Heart left ventricle (tissue), 16 donors: ENCODE measurements around the gene PTBP2. TPM values are rescaled to one million over a fixed set of nuclear protein-coding genes. Genes with fewer than 3 reads are reported as not detected.
A peak's percentile ranks its signal among the peaks of the same experiment; 100 is the strongest.

Experiments
- ATAC-seq, 4 donors: fragments of 200-7000 bp; cut with Tn5 transposase; one replicate each; pipeline ENCODE4 v1.9.1; 2020 to 2022; ENCODE audit warnings: moderate library complexity in 4 of 4, mild to moderate bottlenecking in 3 of 4, moderate number of reproducible peaks in 1 of 4
- DNase-seq, 5 donors: peaks; one replicate each; pipeline ENCODE4 v3.0.0-alpha.2; 2020
- H3K27ac ChIP-seq, 12 donors: fragments of 200-600 bp; sonication (generic) in 4 of 12; one replicate each; pipeline versions ENCODE4 v1.5.0 to v1.8.0; 2016 to 2022; ENCODE audit warnings: mild to moderate bottlenecking in 2 of 12
- H3K27me3 ChIP-seq, 9 donors: fragments of 200-600 bp; sonication (generic) in 2 of 9; one replicate each; pipeline versions ENCODE4 v1.5.1 to v1.8.0; 2016 to 2022; ENCODE audit warnings: mild to moderate bottlenecking in 3 of 9
- H3K36me3 ChIP-seq, 9 donors: fragments of 200-600 bp; sonication (generic) in 2 of 9; one replicate each; pipeline versions ENCODE4 v1.5.0 to v1.8.0; 2018 to 2022; ENCODE audit warnings: mild to moderate bottlenecking in 2 of 9
- H3K4me1 ChIP-seq, 12 donors: fragments of 200-600 bp; sonication (generic) in 4 of 12; one replicate each; pipeline versions ENCODE4 v1.5.0 to v1.8.0; 2016 to 2022; ENCODE audit warnings: mild to moderate bottlenecking in 3 of 12
- H3K4me3 ChIP-seq, 12 donors: fragments of 200-600 bp; sonication (generic) in 4 of 12; one replicate each; pipeline versions ENCODE4 v1.5.0 to v1.8.0; 2017 to 2022; ENCODE audit warnings: mild to moderate bottlenecking in 9 of 12, moderate library complexity in 4 of 12
- H3K9me3 ChIP-seq, 12 donors: fragments of 200-600 bp; sonication (generic) in 4 of 12; one replicate each; pipeline versions ENCODE4 v1.5.0 to v1.8.0; 2016 to 2022; ENCODE audit warnings: mild to moderate bottlenecking in 1 of 12
- CTCF ChIP-seq, 12 donors: fragments of 200-600 bp; sonication (generic) in 4 of 12; IDR thresholded peaks; one replicate each; pipeline versions ENCODE4 v1.5.0 to v1.8.0; 2018 to 2022; ENCODE audit warnings: antibody characterized with exemption in 12 of 12, mild to moderate bottlenecking in 5 of 12
- POLR2A ChIP-seq, 2 donors: fragments of 450-650 bp; IDR thresholded peaks; one replicate each; pipeline ENCODE4 v1.6.1; 2017; ENCODE audit warnings: antibody characterized with exemption in 2 of 2, mild to moderate bottlenecking in 2 of 2, moderate library complexity in 2 of 2
- WGBS, 4 donors: extraction: QIAGEN DNeasy Blood & Tissue Kit in 2 of 4; methylation state at CpG; one replicate each; pipeline versions ENCODE4 v1.1.5 to v1.1.7; 2013 to 2018; 5-methylcytosine and 5-hydroxymethylcytosine counted together
- intact Hi-C, 10 donors: fragments of 100-400 bp; cut with DNase I; formaldehyde crosslinking; loops; one replicate each; pipeline versions ENCODE4 v1.11.1 to v1.14.2; 2022
- polyA plus RNA-seq, 2 donors: library from polyadenylated mRNA; stranded (reverse); fragments of 200-250 nt; gene quantifications; one replicate each; pipeline ENCODE4 v1.2.3, GENCODE V29; 2013
- total RNA-seq, 9 donors: library from RNA; depleted of rRNA in 2 of 9; stranded (reverse); fragments of >200 nt in 2 of 9; fragmentation: NEBNext Ultra II Directional in 3 of 9; extraction: Animal tissue kit (Norgen Biotek cat#: 25700) in 3 of 9; gene quantifications; one replicate each; pipeline versions ENCODE4 v1.1.0 to v1.2.4, GENCODE V29; 2016 to 2023
- donor health status: ischemic (EF 13 %, LVEDD 7.1; RV severe dilation, severe dysfunction).
- donor health status: healthy with polysubstance abuse.
- donor health status: DM: no; HTN: yes; CAD: no.
- donor health status: DM: no; HTN: no; CAD: no.
- donor health status: ischemic (EF 25% LVEDD 6.9; RV normal size, moderate dysfunction).
- donor health status: ischemic (EF 25% LVEDD 5.7; RV mildly dilated, moderate dysfunction).
- donor health status: healthy.
- donor health status: DM: yes; HTN: yes; CAD: no.
- donor health status: ischemic (EF 35%, LVEDD 5.7; RV mildly dilated, moderate dysfunction).
- donor health status: nonischemic (EF 11% LVEDD 7.7; RV severe dilation, severe dysfunction).
- donor health status: DM: yes; HTN: yes; CAD: no.
- donor health status: PGD.
- donor health status: ischemic (EF 29% LVEDD 5.4; RV normal size, mild dysfunction).
- donor health status: nonischemic (EF 23%, LVEDD 6.1; RV moderate dilation, normal function).

Gene PTBP2
- total and polyA plus RNA-seq, 11 donors, result 6.9 to 17.6 (median 12.2) TPM

GRCh38 chr1:96808191-96808590, 86.6 kb downstream of the PTBP2 start:
- Histone ChIP-seq H3K9me3 (no peaks in the 10 kb centered on the region), H3K36me3 (peaks cover 0 to 54% (median 39%) of the 10 kb centered on the region in 9 donors), H3K27ac (no peak overlapping the region), H3K4me3 (no peak overlapping the region), H3K27me3 (no peaks in the 10 kb centered on the region), H3K4me1 (peaks cover 0 to 21% (median 4%) of the 10 kb centered on the region in 12 donors)
- 41 to 47% (median 45%) methylated on average over 2 of the region's 2 CpGs for WGBS, 4 donors
- DNase-seq, result peak in 1 of 5 donors; percentile 32
- no peak for ATAC-seq
- no peak for TF ChIP-seq POLR2A (IDR thresholded peaks at IDR 0.05)
- TF ChIP-seq CTCF (IDR thresholded peaks at IDR 0.05), result no peak
- intact Hi-C loops, result loop anchor here in 1 of 10 donors (5.0 kb wide), 1 partner anchor 41 kb away; no protein-coding TSS in a partner anchor

GRCh38 chr1:96815914-96816313, 94.3 kb downstream of the PTBP2 start:
- Histone ChIP-seq H3K4me3 (no peak overlapping the region), H3K9me3 (no peaks in the 10 kb centered on the region), H3K36me3 (peaks cover 0 to 58% (median 36%) of the 10 kb centered on the region in 9 donors), H3K4me1 (peaks cover 0 to 3% (median 0%) of the 10 kb centered on the region in 12 donors), H3K27me3 (no peaks in the 10 kb centered on the region), H3K27ac (no peak overlapping the region)
- intact Hi-C loops, result no loop called here
- TF ChIP-seq CTCF (IDR thresholded peaks at IDR 0.05) (no peak), POLR2A (IDR thresholded peaks at IDR 0.05) (no peak)
- ATAC-seq (no peak), DNase-seq (no peak)
- WGBS, 4 donors, result 93 to 100% (median 97%) methylated on average over 1 of the region's 1 CpG

GRCh38 chr1:96820107-96820506, 98.5 kb downstream of the PTBP2 start:
- H3K27me3 ChIP-seq, result no peaks in the 10 kb centered on the region
- TF ChIP-seq CTCF (IDR thresholded peaks at IDR 0.05) (no peak), POLR2A (IDR thresholded peaks at IDR 0.05) (no peak)
- no peak for ATAC-seq
- no peaks in the 10 kb centered on the region for H3K9me3 ChIP-seq
- intact Hi-C loops, result loop anchor here in 1 of 10 donors (10.0 kb wide), 1 partner anchor 95 kb away; the partner anchor contains the start of gene PTBP2
- H3K36me3 ChIP-seq, result peaks cover 0 to 18% (median 3%) of the 10 kb centered on the region in 9 donors
- H3K4me1 ChIP-seq, result peaks cover 0 to 4% (median 0%) of the 10 kb centered on the region in 12 donors
- no peak for DNase-seq
- no peak overlapping the region for H3K27ac ChIP-seq
- H3K4me3 ChIP-seq, result no peak overlapping the region
- 20 to 45% (median 37%) methylated on average over 1 of the region's 1 CpG for WGBS, 4 donors

- no peaks in the 10 kb centered on the region for H3K27me3 ChIP-seq
- intact Hi-C loops, result loop anchor here in 1 of 10 donors (10.0 kb wide), 1 partner anchor 96 kb away; the partner anchor contains the start of gene PTBP2
- peaks cover 0 to 8% (median 0%) of the 10 kb centered on the region in 12 donors for H3K4me1 ChIP-seq
- H3K36me3 ChIP-seq, result peaks cover 0 to 12% (median 3%) of the 10 kb centered on the region in 9 donors
- ATAC-seq (no peak), DNase-seq (no peak)
- no peaks in the 10 kb centered on the region for H3K9me3 ChIP-seq
- TF ChIP-seq CTCF (IDR thresholded peaks at IDR 0.05) (no peak), POLR2A (IDR thresholded peaks at IDR 0.05) (no peak)
- no peak overlapping the region for H3K4me3 ChIP-seq
- no peak overlapping the region for H3K27ac ChIP-seq
- WGBS, 4 donors, result 95 to 100% (median 97%) methylated on average over 1 of the region's 1 CpG
Measured at GRCh38 chr1:96820671-96821070, 99.1 kb downstream of the PTBP2 start.
